ENCODE data around the gene SPATA13.
"Not testable (repeated sequence)": the region's sequence is repeated elsewhere in the genome, so short reads cannot be mapped to it uniquely, and the experiment has no call there.

SPATA13 gene

GRCh38 chr13:24292481-24292880 is 132.0 kb downstream of the SPATA13 start:
- Histone ChIP-seq H3K4me1 (ENCODE audit: control insufficient read depth, insufficient read depth, low read length) (no peaks in the 10 kb centered on the region), H3K4me3 (ENCODE audit: low read length) (no peak overlapping the region), H3K9ac (ENCODE audit: low read depth, low read length) (no peak overlapping the region), H3K27me3 (ENCODE audit: control insufficient read depth, insufficient read depth, low read length) (no peaks in the 10 kb centered on the region), H3K4me2 (ENCODE audit: low read length) (no peak overlapping the region), H3K9me3 (replicated peaks; ENCODE audit: low read length) (no peaks in the 10 kb centered on the region), H3K36me3 (ENCODE audit: insufficient read depth, low read length) (no peaks in the 10 kb centered on the region)

GRCh38 chr13:24293746-24294145 is 133.2 kb downstream of the SPATA13 start:
- no peaks in the 10 kb centered on the region for H3K27me3 ChIP-seq (ENCODE audit: control insufficient read depth, insufficient read depth, low read length)
- no peaks in the 10 kb centered on the region for H3K4me1 ChIP-seq (ENCODE audit: control insufficient read depth, insufficient read depth, low read length)
- H3K4me2 ChIP-seq (ENCODE audit: low read length), result no peak overlapping the region
- no peak overlapping the region for H3K9ac ChIP-seq (ENCODE audit: low read depth, low read length)
- no peaks in the 10 kb centered on the region for H3K9me3 ChIP-seq (replicated peaks; ENCODE audit: low read length)
- no peak overlapping the region for H3K4me3 ChIP-seq (ENCODE audit: low read length)
- H3K36me3 ChIP-seq (ENCODE audit: insufficient read depth, low read length), result peaks cover 3% of the 10 kb centered on the region

GRCh38 chr13:24299488-24300114 is 139.1 kb downstream of the SPATA13 start:
- H3K36me3 ChIP-seq (ENCODE audit: insufficient read depth, low read length), result peaks cover 3% of the 10 kb centered on the region
- H3K9ac ChIP-seq (ENCODE audit: low read depth, low read length), result no peak overlapping the region
- no peaks in the 10 kb centered on the region for H3K27me3 ChIP-seq (ENCODE audit: control insufficient read depth, insufficient read depth, low read length)
- H3K9me3 ChIP-seq (replicated peaks; ENCODE audit: low read length), result no peaks in the 10 kb centered on the region
- no peak overlapping the region for H3K4me3 ChIP-seq (ENCODE audit: low read length)
- no peaks in the 10 kb centered on the region for H3K4me1 ChIP-seq (ENCODE audit: control insufficient read depth, insufficient read depth, low read length)
- H3K4me2 ChIP-seq (ENCODE audit: low read length), result no peak overlapping the region

- Histone ChIP-seq H3K4me3 (ENCODE audit: low read length) (no peak overlapping the region), H3K9ac (ENCODE audit: low read depth, low read length) (no peak overlapping the region), H3K4me1 (ENCODE audit: control insufficient read depth, insufficient read depth, low read length) (peaks cover 3% of the 10 kb centered on the region), H3K9me3 (replicated peaks; ENCODE audit: low read length) (no peaks in the 10 kb centered on the region), H3K27me3 (ENCODE audit: control insufficient read depth, insufficient read depth, low read length) (no peaks in the 10 kb centered on the region), H3K4me2 (ENCODE audit: low read length) (no peak overlapping the region), H3K36me3 (ENCODE audit: insufficient read depth, low read length) (peaks cover 3% of the 10 kb centered on the region)
These were observed 140.9 kb downstream of the SPATA13 start for GRCh38 chr13:24301434-24301833.

GRCh38 chr13:24301911-24302310 is 141.4 kb downstream of the SPATA13 start:
- peaks cover 3% of the 10 kb centered on the region for H3K36me3 ChIP-seq (ENCODE audit: insufficient read depth, low read length)
- H3K27me3 ChIP-seq (ENCODE audit: control insufficient read depth, insufficient read depth, low read length), result no peaks in the 10 kb centered on the region
- H3K4me1 ChIP-seq (ENCODE audit: control insufficient read depth, insufficient read depth, low read length), result peaks cover 6% of the 10 kb centered on the region
- no peak overlapping the region for H3K4me2 ChIP-seq (ENCODE audit: low read length)
- no peaks in the 10 kb centered on the region for H3K9me3 ChIP-seq (replicated peaks; ENCODE audit: low read length)
- H3K4me3 ChIP-seq (ENCODE audit: low read length), result no peak overlapping the region
- no peak overlapping the region for H3K9ac ChIP-seq (ENCODE audit: low read depth, low read length)

GRCh38 chr13:24304620-24305019 is 144.1 kb downstream of the SPATA13 start:
- Histone ChIP-seq H3K9ac (ENCODE audit: low read depth, low read length) (no peak overlapping the region), H3K4me3 (ENCODE audit: low read length) (no peak overlapping the region), H3K4me1 (ENCODE audit: control insufficient read depth, insufficient read depth, low read length) (peaks cover 6% of the 10 kb centered on the region), H3K4me2 (ENCODE audit: low read length) (no peak overlapping the region), H3K9me3 (replicated peaks; ENCODE audit: low read length) (no peaks in the 10 kb centered on the region), H3K27me3 (ENCODE audit: control insufficient read depth, insufficient read depth, low read length) (no peaks in the 10 kb centered on the region), H3K36me3 (ENCODE audit: insufficient read depth, low read length) (no peaks in the 10 kb centered on the region)

- Histone ChIP-seq H3K9me3 (replicated peaks; ENCODE audit: low read length) (no peaks in the 10 kb centered on the region), H3K27me3 (ENCODE audit: control insufficient read depth, insufficient read depth, low read length) (no peaks in the 10 kb centered on the region), H3K9ac (ENCODE audit: low read depth, low read length) (no peak overlapping the region), H3K4me3 (ENCODE audit: low read length) (no peak overlapping the region), H3K4me1 (ENCODE audit: control insufficient read depth, insufficient read depth, low read length) (peaks cover 6% of the 10 kb centered on the region), H3K4me2 (ENCODE audit: low read length) (no peak overlapping the region), H3K36me3 (ENCODE audit: insufficient read depth, low read length) (no peaks in the 10 kb centered on the region)
These were observed 146.1 kb downstream of the SPATA13 start for GRCh38 chr13:24306632-24307031.

- Histone ChIP-seq H3K4me2 (ENCODE audit: low read length) (no peak overlapping the region), H3K27me3 (ENCODE audit: control insufficient read depth, insufficient read depth, low read length) (no peaks in the 10 kb centered on the region), H3K4me1 (ENCODE audit: control insufficient read depth, insufficient read depth, low read length) (peaks cover 6% of the 10 kb centered on the region), H3K36me3 (ENCODE audit: insufficient read depth, low read length) (no peaks in the 10 kb centered on the region), H3K4me3 (ENCODE audit: low read length) (no peak overlapping the region), H3K9me3 (replicated peaks; ENCODE audit: low read length) (no peaks in the 10 kb centered on the region), H3K9ac (ENCODE audit: low read depth, low read length) (no peak overlapping the region)
These were observed 146.9 kb downstream of the SPATA13 start for GRCh38 chr13:24307211-24308067.

- no peaks in the 10 kb centered on the region for H3K36me3 ChIP-seq (ENCODE audit: insufficient read depth, low read length)
- no peaks in the 10 kb centered on the region for H3K27me3 ChIP-seq (ENCODE audit: control insufficient read depth, insufficient read depth, low read length)
- no peak overlapping the region for H3K4me3 ChIP-seq (ENCODE audit: low read length)
- H3K9ac ChIP-seq (ENCODE audit: low read depth, low read length), result no peak overlapping the region
- H3K4me1 ChIP-seq (ENCODE audit: control insufficient read depth, insufficient read depth, low read length), result peaks cover 6% of the 10 kb centered on the region
- H3K4me2 ChIP-seq (ENCODE audit: low read length), result no peak overlapping the region
- H3K9me3 ChIP-seq (replicated peaks; ENCODE audit: low read length), result no peaks in the 10 kb centered on the region
These were observed 147.5 kb downstream of the SPATA13 start for GRCh38 chr13:24308068-24308445.

GRCh38 chr13:24308488-24309020 is 148.0 kb downstream of the SPATA13 start:
- Histone ChIP-seq H3K36me3 (ENCODE audit: insufficient read depth, low read length) (no peaks in the 10 kb centered on the region), H3K4me2 (ENCODE audit: low read length) (no peak overlapping the region), H3K4me3 (ENCODE audit: low read length) (no peak overlapping the region), H3K9me3 (replicated peaks; ENCODE audit: low read length) (no peaks in the 10 kb centered on the region), H3K27me3 (ENCODE audit: control insufficient read depth, insufficient read depth, low read length) (no peaks in the 10 kb centered on the region), H3K4me1 (ENCODE audit: control insufficient read depth, insufficient read depth, low read length) (peaks cover 6% of the 10 kb centered on the region), H3K9ac (ENCODE audit: low read depth, low read length) (no peak overlapping the region)

- not testable (repeated sequence) for H3K4me2 ChIP-seq (ENCODE audit: low read length); H3K9me3 ChIP-seq (replicated peaks; ENCODE audit: low read length); H3K36me3 ChIP-seq (ENCODE audit: insufficient read depth, low read length); H3K9ac ChIP-seq (ENCODE audit: low read depth, low read length); H3K4me1 ChIP-seq (ENCODE audit: control insufficient read depth, insufficient read depth, low read length); H3K4me3 ChIP-seq (ENCODE audit: low read length); H3K27me3 ChIP-seq (ENCODE audit: control insufficient read depth, insufficient read depth, low read length)
These were observed 148.8 kb downstream of the SPATA13 start, which contains the start of gene C1QTNF9 for GRCh38 chr13:24309300-24309699. TSS of gene C1QTNF9 (plus strand) at chr13:24309580. CDS start at chr13:24316004, 6,424 bp downstream.
